HUDEP-2 (cell line): Measurements from ENCODE around the gene LRRC8D.
A peak's percentile ranks its signal among the peaks of the same experiment; 100 is the strongest.

Experiments
- DNase-seq, 76 experiments: peaks; one replicate each; lab custom pipeline; 2025; ENCODE audit not compliant: unreplicated experiment in 76 of 76; lab: John Stamatoyannopoulos, UW

LRRC8D gene

GRCh38 chr1:89890085-89890752, 69.4 kb downstream of the LRRC8D start:
- peak in 11 of 76 experiments; percentile 6 to 41 (median 26) for DNase-seq

GRCh38 chr1:89892816-89893215, 72.0 kb downstream of the LRRC8D start:
- DNase-seq, result no peak

- peak in 13 of 76 experiments; percentile 8 to 59 (median 20) for DNase-seq
Observed at GRCh38 chr1:89894210-89895201, 73.7 kb downstream of the LRRC8D start.

GRCh38 chr1:89896105-89896942, 75.5 kb downstream of the LRRC8D start:
- DNase-seq, result peak in 41 of 76 experiments; percentile 10 to 62 (median 29)

- no peak for DNase-seq
Observed at GRCh38 chr1:89897347-89898133, 76.7 kb downstream of the LRRC8D start.

GRCh38 chr1:89898150-89898549, 77.3 kb downstream of the LRRC8D start:
- no peak for DNase-seq

- no peak for DNase-seq
Observed at GRCh38 chr1:89898695-89899470, 78.1 kb downstream of the LRRC8D start.

- DNase-seq, result no peak
Observed at GRCh38 chr1:89900323-89900722, 79.5 kb downstream of the LRRC8D start.

- DNase-seq, result peak in 12 of 76 experiments; percentile 9 to 44 (median 18)
Observed at GRCh38 chr1:89900791-89901708, 80.2 kb downstream of the LRRC8D start.

GRCh38 chr1:89901957-89902669, 81.3 kb downstream of the LRRC8D start:
- DNase-seq, result peak in 35 of 76 experiments; percentile 10 to 66 (median 28)

- no peak for DNase-seq
Observed at GRCh38 chr1:89903550-89903949, 82.7 kb downstream of the LRRC8D start.

GRCh38 chr1:89904219-89904980, 83.6 kb downstream of the LRRC8D start:
- no peak for DNase-seq

GRCh38 chr1:89905395-89906058, 84.7 kb downstream of the LRRC8D start:
- DNase-seq, result no peak

- no peak for DNase-seq
Observed at GRCh38 chr1:89906088-89906487, 85.3 kb downstream of the LRRC8D start.

- no peak for DNase-seq
Observed at GRCh38 chr1:89907727-89908212, 86.9 kb downstream of the LRRC8D start.

- DNase-seq, result no peak
Observed at GRCh38 chr1:89908273-89908671, 87.4 kb downstream of the LRRC8D start.
